GM21737 (cell line): ENCODE results near the gene GUCA1A.
"Not testable (repeated sequence)": the region's sequence is repeated elsewhere in the genome, so short reads cannot be mapped to it uniquely, and the experiment has no call there.

ENCODE experiments used
- ATAC-seq: cut with Tn5 transposase; IDR thresholded peaks from one replicate; pipeline ENCODE4 v1.9.1; 2021; ENCODE audit warnings: mild to moderate bottlenecking, moderate library complexity; ENCODE audit not compliant: unreplicated experiment

Gene GUCA1A

DNA sequence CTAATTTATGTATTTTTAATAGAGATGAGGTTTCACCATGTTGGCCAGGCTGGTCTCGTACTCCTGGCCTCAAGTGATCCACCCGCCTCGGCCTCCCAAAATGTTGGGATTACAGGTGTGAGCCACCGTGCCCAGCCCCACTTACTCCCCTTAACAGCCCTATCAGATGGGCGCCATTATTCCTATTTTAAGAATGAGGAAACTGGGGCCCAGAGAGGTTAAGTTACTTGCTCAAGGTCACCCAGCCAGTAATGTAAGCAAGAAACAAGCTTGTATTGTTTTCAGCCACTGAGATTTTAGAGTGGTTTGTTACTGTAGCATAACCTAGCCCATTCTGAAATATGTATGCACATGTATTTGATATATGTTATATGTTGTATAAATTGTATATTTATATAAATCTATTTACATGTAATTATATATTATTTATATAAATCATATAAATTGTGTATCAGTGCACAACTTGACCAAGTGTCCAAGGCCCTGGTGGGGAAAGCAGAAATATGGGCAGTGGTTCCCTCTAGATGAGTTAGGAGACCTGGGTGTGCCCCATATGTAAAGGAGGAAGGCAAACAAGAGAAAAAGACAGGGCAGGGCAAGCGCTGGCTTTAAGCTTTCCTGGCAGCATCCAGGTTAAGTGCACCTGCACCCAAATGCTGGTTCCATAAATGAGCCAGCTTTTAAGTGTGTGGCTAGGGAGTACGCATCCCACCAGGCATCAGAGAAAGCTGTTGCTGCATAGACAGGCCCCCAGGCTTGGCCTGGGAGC, 1.2 kb upstream of the GUCA1A start:
- no peak for ATAC-seq

DNA sequence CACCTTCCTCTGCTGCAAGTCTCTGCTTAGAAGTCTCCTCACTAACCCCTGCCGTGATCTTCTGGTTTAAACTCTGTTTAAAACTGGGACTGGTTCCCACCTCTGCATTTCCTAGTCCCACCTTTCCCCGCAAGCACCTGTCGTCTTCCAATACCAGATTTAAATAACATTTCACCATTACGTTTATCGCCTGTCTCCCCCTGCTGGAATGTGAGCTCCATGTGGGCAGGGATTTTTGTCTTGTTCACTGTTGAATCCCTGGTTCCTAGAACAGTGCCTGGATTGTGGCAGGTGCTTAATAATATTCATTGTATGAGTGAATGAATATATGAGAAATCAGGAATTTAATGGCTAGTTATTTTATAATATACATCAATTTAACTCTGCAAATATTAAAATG, 2.7 kb downstream of the GUCA1A start:
- ATAC-seq = no peak

DNA sequence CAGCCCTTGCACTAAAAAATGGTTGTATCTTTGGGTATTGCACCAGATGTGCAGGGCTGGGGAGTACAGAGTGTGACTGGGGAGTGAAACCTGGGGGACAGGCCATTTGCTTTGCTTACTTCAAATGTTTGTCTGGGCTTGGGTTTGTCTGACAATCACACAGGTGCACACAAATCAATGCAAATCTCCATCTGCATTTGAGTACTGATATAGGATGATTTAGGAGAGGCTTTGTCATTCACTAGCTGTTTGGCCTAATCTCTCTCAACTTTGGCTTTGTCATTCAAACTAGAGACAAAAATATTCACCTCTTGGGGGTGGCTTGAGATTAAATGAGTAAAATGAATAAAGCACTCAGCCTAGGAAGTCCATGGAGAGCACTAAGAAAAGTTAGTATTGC, 3.8 kb downstream of the GUCA1A start:
- ATAC-seq = no peak

GRCh38 chr6:42177514-42178364, 4.6 kb downstream of the GUCA1A start:
- no peak for ATAC-seq

DNA sequence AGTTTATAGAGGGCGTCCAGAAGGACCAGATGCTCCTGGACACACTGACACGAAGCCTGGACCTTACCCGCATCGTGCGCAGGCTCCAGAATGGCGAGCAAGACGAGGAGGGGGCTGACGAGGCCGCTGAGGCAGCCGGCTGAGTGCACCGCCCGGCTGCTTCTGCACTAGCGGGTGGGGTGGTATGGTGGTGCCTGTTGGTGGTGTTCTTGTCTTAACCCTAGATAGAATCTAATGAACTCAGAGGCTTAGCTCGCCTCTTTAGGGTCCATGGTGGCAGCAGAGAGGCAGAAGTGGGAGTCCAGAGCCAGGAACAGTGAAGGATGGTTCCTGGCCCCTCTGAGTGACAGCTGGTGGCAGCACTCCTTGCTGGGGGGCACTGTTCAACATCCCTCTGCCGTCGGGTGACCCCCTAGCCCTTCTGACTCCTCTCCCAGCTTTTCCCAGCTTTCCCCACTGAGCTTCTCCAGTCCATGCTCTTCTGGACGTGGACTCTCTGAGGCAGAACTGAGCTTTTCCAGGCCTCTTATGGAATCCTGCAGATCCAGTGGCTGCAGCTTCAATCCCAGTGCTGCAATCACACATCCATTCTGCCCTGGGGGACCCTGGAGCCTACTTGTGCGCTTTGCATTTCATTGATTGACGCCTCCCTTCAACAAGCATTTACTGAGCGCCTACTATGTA, 6.2 kb downstream of the GUCA1A start:
- ATAC-seq = no peak

DNA sequence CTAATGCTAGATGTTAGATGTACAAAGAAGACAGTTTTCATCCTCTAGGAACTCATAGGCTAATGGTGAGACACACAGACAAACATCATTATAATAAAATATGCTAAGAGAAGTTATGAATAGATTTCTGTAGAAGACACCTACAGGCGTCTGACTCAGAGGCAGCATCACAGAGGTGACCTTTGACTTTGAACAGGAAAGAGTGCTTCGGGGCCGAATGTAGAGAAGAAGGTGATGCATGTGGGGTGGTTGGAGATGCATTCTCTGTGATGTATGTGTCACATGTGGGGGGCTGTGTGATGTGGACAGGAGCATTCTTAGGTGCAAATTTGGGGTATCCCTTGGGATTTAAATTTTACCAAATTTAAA, 6.8 kb downstream of the GUCA1A start:
- ATAC-seq = no peak

DNA sequence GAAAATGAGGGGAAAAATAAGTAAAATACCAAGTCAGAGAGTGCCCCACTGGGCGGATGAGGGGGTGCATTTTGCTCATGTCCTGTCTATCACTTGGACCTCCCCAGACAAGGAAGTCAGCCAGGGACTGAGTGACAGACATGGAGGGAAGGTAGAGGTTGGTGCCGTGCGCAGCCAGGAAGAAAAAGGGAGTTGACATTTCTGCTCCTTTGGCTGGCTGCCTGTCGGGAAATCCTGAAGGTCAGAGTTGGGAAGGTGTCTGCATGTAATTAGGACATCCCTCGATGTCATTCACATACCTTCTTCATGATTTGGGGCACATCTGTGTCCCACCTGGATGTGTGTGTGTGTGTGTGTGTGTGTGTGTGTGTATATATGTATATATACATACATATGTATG, 8.9 kb downstream of the GUCA1A start:
- no peak for ATAC-seq

DNA sequence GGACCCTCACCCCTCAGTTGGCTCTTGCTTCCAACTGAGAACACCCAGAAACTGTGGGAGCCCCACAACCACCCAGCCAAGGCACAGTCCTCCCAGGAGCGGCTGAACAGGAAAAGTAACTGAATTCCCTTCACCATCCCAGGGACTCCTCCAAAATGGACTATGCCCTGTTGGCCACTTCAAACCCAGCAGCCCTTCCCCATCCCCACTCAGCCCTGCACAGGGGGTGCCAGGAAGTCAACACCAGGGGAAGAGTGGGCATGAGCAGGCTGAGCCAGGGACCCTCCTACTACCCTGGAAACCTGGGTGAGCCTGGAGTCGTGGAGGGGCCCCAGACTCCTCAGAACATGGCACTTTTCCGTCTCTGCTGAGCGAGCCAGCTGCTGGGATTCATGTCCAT, 11.3 kb downstream of the GUCA1A start:
- ATAC-seq = no peak

GRCh38 chr6:42185597-42185996, 12.4 kb downstream of the GUCA1A start:
- no peak for ATAC-seq

DNA sequence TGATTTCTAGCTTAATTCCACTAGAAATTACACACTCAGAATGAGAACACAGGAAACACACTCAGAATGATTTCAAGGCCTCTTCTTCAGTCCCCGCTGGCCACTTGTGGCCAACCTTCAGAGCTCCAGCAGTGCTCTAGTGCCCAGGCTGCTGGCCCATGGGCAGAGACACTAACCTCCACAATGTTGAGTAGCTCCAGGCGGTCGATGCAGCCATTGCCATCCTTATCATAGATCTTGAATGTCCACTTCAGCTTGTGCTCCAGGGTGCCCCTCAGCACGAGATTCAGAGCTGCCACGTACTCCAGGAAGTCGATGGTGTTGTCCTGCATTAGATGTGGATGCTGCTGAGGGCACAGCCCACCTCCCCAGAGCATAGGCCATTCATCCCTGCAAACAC, 15.2 kb downstream of the GUCA1A start:
- no peak for ATAC-seq

DNA sequence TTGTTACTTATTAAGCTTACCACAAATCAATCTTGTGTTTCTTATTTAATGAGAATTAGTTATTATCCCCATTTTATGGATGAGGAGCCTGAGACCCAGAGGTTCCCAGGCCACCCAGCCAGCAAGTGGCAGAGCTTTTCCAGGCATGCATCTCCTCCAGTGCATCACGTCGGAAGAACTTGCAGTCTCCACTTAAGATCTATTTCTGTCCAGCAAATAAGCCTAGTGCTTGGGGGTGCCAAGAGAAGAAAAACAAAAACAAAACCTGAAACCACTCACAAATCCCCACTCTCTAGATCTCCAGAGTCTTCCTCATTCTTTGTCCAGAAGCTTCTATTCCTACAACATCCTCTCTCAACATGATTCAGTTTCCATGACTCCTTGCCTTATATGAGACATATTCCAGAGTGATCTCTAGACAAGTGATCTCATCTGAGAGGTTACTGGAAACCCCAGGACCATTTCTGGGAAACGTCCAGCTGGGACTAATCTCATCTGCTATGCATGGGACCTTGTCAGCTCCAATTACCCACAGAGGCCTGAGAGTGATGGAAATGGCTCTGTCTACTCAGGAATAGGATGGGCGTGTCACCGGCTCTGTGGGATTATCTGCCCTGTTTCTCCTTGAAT, 17.5 kb downstream of the GUCA1A start:
- no peak for ATAC-seq

DNA sequence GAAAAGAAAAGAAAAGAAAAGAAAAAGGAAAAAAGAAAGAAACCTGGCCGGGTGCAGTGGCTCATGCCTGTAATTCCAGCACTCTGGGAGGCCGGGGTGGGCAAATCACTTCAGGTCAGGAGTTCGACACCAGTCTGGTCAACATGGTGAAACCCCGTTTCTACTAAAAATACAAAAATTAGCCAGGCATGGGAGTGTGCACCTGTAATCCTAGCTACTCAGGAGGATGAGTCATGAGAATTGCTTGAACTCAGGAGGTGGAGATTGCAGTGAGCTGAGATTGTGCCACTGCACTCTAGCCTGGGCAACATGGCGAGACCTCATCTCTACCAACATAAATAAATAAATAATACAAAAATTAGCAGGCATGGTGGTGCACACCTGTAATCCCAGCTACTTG, 19.2 kb downstream of the GUCA1A start:
- not testable (repeated sequence) for ATAC-seq

DNA sequence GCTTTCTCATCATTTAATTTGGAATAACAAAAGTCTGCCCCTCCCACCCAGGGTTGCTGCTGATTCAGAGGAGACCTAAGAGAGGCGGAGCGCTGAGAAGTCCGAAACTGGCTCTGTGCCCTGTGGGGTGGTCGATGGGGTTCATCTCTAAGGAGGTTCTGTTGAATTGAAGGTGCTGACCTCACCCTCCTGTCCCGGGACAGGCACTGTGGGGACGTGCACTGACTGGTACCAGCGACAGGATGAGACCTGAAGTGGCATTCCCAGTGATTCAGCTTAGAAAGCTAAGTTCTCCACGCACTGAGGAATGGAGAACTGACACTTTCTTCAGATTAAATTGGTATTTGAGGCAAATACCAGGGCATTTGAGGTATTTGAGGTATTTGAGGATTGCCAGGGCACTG, 20.3 kb downstream of the GUCA1A start:
- no peak for ATAC-seq

- no peak for ATAC-seq
Observed at GRCh38 chr6:42194056-42194455, 20.9 kb downstream of the GUCA1A start.

DNA sequence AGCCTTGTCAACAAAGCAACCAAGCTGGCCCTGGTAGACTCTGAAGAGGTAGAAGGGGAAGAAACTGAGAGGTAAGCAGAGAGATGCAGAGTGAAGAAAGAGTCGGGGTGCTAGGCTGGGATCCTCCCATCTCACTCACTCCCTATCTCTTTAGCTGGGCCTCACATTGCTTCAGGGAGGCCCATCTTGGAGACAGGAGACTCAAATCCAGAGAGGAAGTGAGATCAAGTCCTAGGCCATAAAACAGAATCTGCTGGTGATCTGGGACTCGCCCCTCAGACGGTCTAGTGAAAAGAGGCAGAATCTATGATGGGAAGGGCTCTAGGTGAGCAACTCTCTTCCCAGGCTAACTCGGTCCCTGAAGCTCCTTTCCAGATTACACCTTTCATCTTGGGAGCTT, 22.3 kb downstream of the GUCA1A start:
- no peak for ATAC-seq

DNA sequence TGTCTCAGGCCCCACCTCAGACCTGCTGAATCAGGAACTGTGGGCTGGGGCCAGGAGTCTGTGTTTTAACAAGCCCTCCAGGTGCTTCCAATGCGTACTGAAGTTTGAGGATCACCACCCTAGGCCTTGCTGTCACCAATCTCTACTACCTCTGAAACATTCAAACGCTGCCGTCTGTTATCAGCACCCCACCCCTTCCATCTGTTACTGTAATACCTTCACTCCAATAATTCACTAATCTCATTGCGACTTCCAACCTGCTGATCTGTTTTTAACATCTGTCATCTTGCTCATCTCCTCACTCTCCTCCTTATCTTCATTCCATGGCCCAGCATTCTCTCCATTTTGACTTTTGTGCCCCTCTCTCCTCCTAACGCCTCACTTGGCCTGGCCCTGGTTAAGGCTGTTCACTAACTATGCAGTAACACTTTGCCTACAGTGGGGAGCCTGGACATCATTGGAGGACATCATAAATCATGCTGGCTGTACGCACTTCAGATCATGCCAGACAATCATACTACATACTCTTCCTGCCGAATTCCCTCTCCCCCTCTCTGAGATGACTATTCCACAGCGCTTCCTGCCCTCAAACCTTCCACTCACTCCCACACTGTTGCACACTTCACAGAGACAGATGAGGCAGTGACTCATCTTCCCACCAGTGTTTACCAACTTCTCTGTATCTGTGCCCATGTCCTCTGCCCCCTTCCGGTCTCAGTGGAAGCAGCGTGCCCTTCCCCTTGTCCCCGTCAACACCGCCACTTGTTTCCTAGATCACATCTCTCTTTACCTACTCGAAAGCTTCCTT, 24.6 kb downstream of the GUCA1A start:
- no peak for ATAC-seq

DNA sequence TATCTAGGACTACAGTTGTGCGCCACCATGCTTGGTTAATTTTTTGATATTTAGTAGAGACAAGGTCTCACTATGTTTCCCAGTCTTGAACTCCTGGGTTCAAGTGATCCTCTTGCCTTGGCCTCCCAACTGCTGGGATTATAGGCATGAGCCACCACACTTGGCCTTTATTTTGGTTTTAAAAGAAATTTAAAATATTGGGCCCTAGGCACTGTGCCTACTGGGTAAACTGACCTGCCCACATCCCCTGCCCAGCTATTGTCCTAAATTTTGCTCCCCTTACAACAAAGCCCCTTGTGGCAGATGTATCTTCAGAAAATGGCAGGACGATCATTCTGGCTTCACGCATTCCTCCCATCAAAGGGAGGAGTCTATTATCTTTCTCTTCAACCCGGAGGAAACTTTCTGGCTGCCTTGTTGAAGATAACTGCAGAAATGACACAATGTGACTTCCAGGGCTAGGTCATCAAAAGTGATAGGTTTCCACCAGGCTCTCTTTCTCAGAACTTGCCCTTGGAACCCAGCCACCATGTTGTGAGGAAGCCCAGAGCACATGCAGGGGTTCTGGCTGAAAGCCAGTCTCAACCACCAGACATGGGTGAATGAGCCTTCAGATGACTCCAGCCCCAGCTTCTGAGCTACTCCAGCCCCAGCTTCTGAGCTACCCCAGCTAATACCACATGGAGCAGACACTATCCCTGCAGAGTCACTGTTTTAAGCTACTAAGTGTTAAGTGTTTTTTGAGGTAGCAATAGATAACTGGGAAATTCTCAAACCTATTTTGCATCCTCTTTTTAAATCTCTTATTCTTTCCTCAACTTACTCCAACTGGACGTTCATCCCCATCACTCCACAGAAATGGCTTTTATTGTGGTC, 26.2 kb downstream of the GUCA1A start:
- ATAC-seq = no peak

DNA sequence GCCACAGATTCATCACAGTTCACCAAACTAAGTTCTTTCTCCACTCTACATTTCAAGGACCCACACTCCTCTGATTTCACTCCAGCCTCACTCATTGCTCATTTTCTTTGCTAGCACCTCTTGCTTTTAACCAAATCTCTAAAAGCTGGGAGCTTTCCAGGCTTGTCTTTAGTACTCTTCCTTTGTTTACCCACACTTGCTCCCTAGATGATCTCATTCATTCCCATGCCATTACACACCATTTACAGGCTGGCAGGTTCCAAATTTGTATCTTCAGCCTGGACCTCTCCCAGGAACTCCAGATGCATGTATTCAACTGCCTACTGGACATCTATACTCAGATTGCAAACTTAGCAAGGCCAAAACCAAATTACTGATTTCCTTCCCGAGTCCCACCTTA, 26.9 kb downstream of the GUCA1A start:
- ATAC-seq = no peak

GRCh38 chr6:42201382-42201781, 28.2 kb downstream of the GUCA1A start:
- ATAC-seq = no peak
